K562 (cell line): Measurements from ENCODE around the gene PALLD. TPM values are rescaled to one million over a fixed set of nuclear protein-coding genes. Genes with fewer than 3 reads are reported as not detected.
A peak's percentile ranks its signal among the peaks of the same experiment; 100 is the strongest.

ENCODE experiments used
- ATAC-seq: fragments of 200-7000 bp; cut with Tn5 transposase; 3 replicates; pipeline ENCODE4 v1.9.1; 2020; ENCODE audit warnings: moderate library complexity
- BruUV-seq: library from RNA; stranded (reverse); fragments of 400-500 nt; replicated peaks from 2 replicates; lab custom pipeline; 2021; lab: Mats Ljungman, UMichigan
- CTCF ChIA-PET: fragments of 300-600 bp; formaldehyde crosslinking; extraction: SDS; loops from one replicate; lab custom pipeline; 2021; ENCODE audit warnings: low intra/inter-chr PET ratio; lab: Yijun Ruan, JAX
- POLR2A ChIA-PET: fragments of 300-600, 350-650 bp; sonication (Branson Sonifier 250); formaldehyde crosslinking; extraction: SDS; loops from one replicate; lab custom pipeline; 2021; ENCODE audit warnings: antibody characterized with exemption, inconsistent platforms; lab: Yijun Ruan, JAX
- DNase-seq, 4 experiments: peaks; one replicate each; pipeline versions ENCODE4 v3.0.0 to v3.0.0-alpha.2; 2011 to 2018; ENCODE audit warnings: low spot score in 3 of 4, mixed read lengths in 3 of 4; ENCODE audit errors: extremely low read depth in 1 of 4
- FAIRE-seq: peaks from 2 replicates; lab custom pipeline; 2011; peaks lifted over from hg19 to GRCh38; lab: Jason Lieb, UNC
- H2AFZ ChIP-seq: 2 replicates; pipeline ENCODE4 v1.6.0; 2011; ENCODE audit warnings: low read depth, low read length, control low read depth, inconsistent platforms
- H3K27ac ChIP-seq: fragments of 200-600 bp; 3 replicates; pipeline ENCODE4 v1.8.0; 2011; ENCODE audit warnings: low read depth, mild to moderate bottlenecking, control low read depth, inconsistent platforms, low read length, moderate library complexity, mixed read lengths; ENCODE audit errors: extremely low read depth
- H3K27me3 ChIP-seq, 2 experiments: fragments of 300-600 bp in 1 of 2; 2 replicates in 1 of 2; 3 replicates in 1 of 2; pipeline versions ENCODE4 v1.6.0 to v1.8.0; 2011; ENCODE audit warnings: inconsistent platforms in 2 of 2, low read length in 2 of 2, mild to moderate bottlenecking in 1 of 2, mixed read lengths in 1 of 2, moderate library complexity in 1 of 2; ENCODE audit not compliant: control insufficient read depth in 2 of 2, insufficient read depth in 2 of 2
- H3K36me3 ChIP-seq: fragments of 300-600 bp; 3 replicates; pipeline ENCODE4 v1.8.0; 2011; ENCODE audit warnings: mild to moderate bottlenecking, low read length, inconsistent platforms; ENCODE audit not compliant: control insufficient read depth, insufficient read depth
- H3K4me1 ChIP-seq, 2 experiments: fragments of 200-600 bp in 1 of 2; replicated peaks in 1 of 2; 2 replicates in 1 of 2; 3 replicates in 1 of 2; pipeline versions ENCODE4 v1.5.1 to v1.8.0; 2011; ENCODE audit warnings: inconsistent platforms in 2 of 2, low read length in 2 of 2, mild to moderate bottlenecking in 1 of 2, mixed read lengths in 1 of 2, moderate library complexity in 1 of 2; ENCODE audit not compliant: control insufficient read depth in 2 of 2, insufficient read depth in 2 of 2
- H3K4me2 ChIP-seq: 2 replicates; pipeline ENCODE4 v1.6.1; 2011; ENCODE audit warnings: low read length, control low read depth, inconsistent platforms, mixed read lengths; ENCODE audit not compliant: insufficient read depth
- H3K4me3 ChIP-seq: fragments of 200-600 bp; sonication (generic), shearing (Covaris generic); 2 replicates; pipeline ENCODE4 v1.5.1; 2016; ENCODE audit warnings: control low read depth, inconsistent platforms
- H3K79me2 ChIP-seq: fragments of 200-600 bp; 3 replicates; pipeline ENCODE4 v1.8.0; 2011; ENCODE audit warnings: low read length, inconsistent platforms; ENCODE audit not compliant: control insufficient read depth, insufficient read depth
- H3K9ac ChIP-seq, 2 experiments: 2 replicates each; pipeline versions ENCODE4 v1.6.0 to v1.6.1; 2011; ENCODE audit warnings: low read depth in 2 of 2, low read length in 2 of 2, control low read depth in 1 of 2, inconsistent platforms in 1 of 2, mild to moderate bottlenecking in 1 of 2, mixed read lengths in 1 of 2; ENCODE audit not compliant: insufficient read depth in 1 of 2
- H3K9me1 ChIP-seq: one replicate; pipeline ENCODE4 v1.6.0; 2011; ENCODE audit warnings: inconsistent platforms, mild to moderate bottlenecking, low read length, moderate library complexity; ENCODE audit not compliant: control insufficient read depth, insufficient read depth
- H3K9me3 ChIP-seq: replicated peaks from 2 replicates; pipeline ENCODE4 v1.5.1; 2011; ENCODE audit warnings: low read depth, low read length, inconsistent platforms; ENCODE audit not compliant: control insufficient read depth, insufficient read depth
- H4K20me1 ChIP-seq: replicated peaks from 2 replicates; pipeline ENCODE4 v1.6.1; 2011; ENCODE audit warnings: low read length, inconsistent platforms, mixed read lengths; ENCODE audit not compliant: control insufficient read depth, insufficient read depth
- ATF3 ChIP-seq, 2 experiments: fragments of 450-650 bp in 1 of 2; sonication (generic) in 1 of 2; formaldehyde crosslinking in 1 of 2; IDR thresholded peaks in 1 of 2; conservative IDR thresholded peaks in 1 of 2; 2 replicates each; pipeline versions ENCODE4 v1.6.1 to v1.8.1; 2016 to 2023; ENCODE audit warnings: mild to moderate bottlenecking in 2 of 2, moderate library complexity in 2 of 2, inconsistent platforms in 1 of 2, missing genetic modification reagents in 1 of 2
- ATF4 ChIP-seq: fragments of 450-650 bp; formaldehyde crosslinking; IDR thresholded peaks from 2 replicates; pipeline ENCODE4 v1.4.0; 2022; ENCODE audit warnings: mild to moderate bottlenecking, moderate library complexity
- BDP1 ChIP-seq: IDR thresholded peaks from 3 replicates; pipeline ENCODE4 v1.6.1; 2011; ENCODE audit not compliant: insufficient read length, insufficient read depth
- BHLHE40 ChIP-seq: IDR thresholded peaks from 2 replicates; pipeline ENCODE4 v1.6.1; 2011; ENCODE audit warnings: low read length, improper control_type of control experiment
- CEBPB ChIP-seq: fragments of 450-650 bp; IDR thresholded peaks from 2 replicates; pipeline ENCODE4 v1.6.1; 2016; ENCODE audit warnings: missing genetic modification characterization, missing compliant biosample characterization
- CEBPG ChIP-seq, 3 experiments: fragments of 200-800 bp in 1 of 3; sonication (Bioruptor generic) in 1 of 3; sonication (generic) in 1 of 3; formaldehyde crosslinking in 1 of 3; IDR thresholded peaks in 2 of 3; conservative IDR thresholded peaks in 1 of 3; 2 replicates each; pipeline versions ENCODE4 v1.6.1 to v1.8.0; 2016 to 2022; ENCODE audit warnings: missing compliant biosample characterization in 2 of 3, missing genetic modification characterization in 2 of 3, mild to moderate bottlenecking in 1 of 3, missing genetic modification reagents in 1 of 3
- CUX1 ChIP-seq: fragments of 200-800 bp; sonication (Bioruptor generic); IDR thresholded peaks from 2 replicates; pipeline ENCODE4 v1.6.1; 2016; ENCODE audit warnings: missing genetic modification characterization, missing compliant biosample characterization
- ESRRA ChIP-seq: fragments of 450-650 bp; IDR thresholded peaks from 2 replicates; pipeline ENCODE4 v1.6.1; 2014; ENCODE audit warnings: low read depth, mild to moderate bottlenecking, moderate library complexity, borderline replicate concordance
- SETDB1 ChIP-seq: IDR thresholded peaks from one replicate; pipeline ENCODE4 v1.6.1; 2012; ENCODE audit warnings: low read length, control low read depth, inconsistent platforms
- TRIM24 ChIP-seq, 2 experiments: fragments of 450-650 bp; IDR thresholded peaks; 2 replicates each; pipeline ENCODE4 v1.6.1; 2016
- ZNF766 ChIP-seq: fragments of 200-800 bp; sonication (Bioruptor generic); conservative IDR thresholded peaks from 2 replicates; pipeline ENCODE4 v1.6.1; 2016; ENCODE audit warnings: missing genetic modification characterization, missing compliant biosample characterization
- WGBS: fragments of 100-300 bp; shearing (Covaris generic); methylation state at CpG from one replicate; pipeline ENCODE4 v1.1.6; 2016; ENCODE audit warnings: low coverage, mixed read lengths; ENCODE audit not compliant: insufficient coverage; ENCODE audit errors: missing lambda C conversion rate; 5-methylcytosine and 5-hydroxymethylcytosine counted together
- in situ Hi-C: fragments of 300-500 bp; cut with MboI; formaldehyde crosslinking; loops from 4 replicates; pipeline ENCODE4 v1.15.0; 2018; ENCODE audit warnings: inconsistent platforms, mixed read lengths
- intact Hi-C: fragments of 100-400 bp; cut with micrococcal nuclease; formaldehyde crosslinking; loops from 2 replicates; pipeline ENCODE4 v1.14.2; 2022
- polyA plus RNA-seq, 8 experiments: library from polyadenylated mRNA; depleted of rRNA in 4 of 8; stranded (reverse) in 5 of 8; unstranded in 3 of 8; fragments of >200 nt; fragmentation: Nextera tagmentation in 2 of 8; fragmentation: Illumina TruSeq in 1 of 8; extraction: Ambion mirVana in 2 of 8; extraction: Trizol in 1 of 8; gene quantifications; 2 replicates each; pipeline versions ENCODE4 v1.2.1 to v1.2.3, GENCODE V29; 2011 to 2014; ENCODE audit warnings: inconsistent platforms in 1 of 8, missing spikeins in 1 of 8
- total RNA-seq, 7 experiments: library from RNA; depleted of rRNA in 6 of 7; stranded (reverse); fragments of >200 nt in 6 of 7; fragmentation: Illumina TruSeq in 2 of 7; extraction: Trizol in 2 of 7; gene quantifications; 2 replicates each; pipeline versions ENCODE4 v1.2.1 to v1.2.3, GENCODE V29; 2011 to 2021; ENCODE audit warnings: low replicate concordance in 1 of 7

PALLD gene
- total and polyA plus RNA-seq, 9 of the 15 experiments (the other 6 are each of a cell fraction or from before 2014, with no cell fraction given): 0.01 to 0.35 (median 0.06) TPM; not detected in 3

- TF ChIP-seq CUX1: no peak
Measured at GRCh38 chr4:168490711-168491110, 6.1 kb upstream of the PALLD start (continued).

- Histone ChIP-seq H3K4me1 (peaks cover 0 to 3% of the 10 kb centered on the region in 2 experiments; a peak in 2 of 5 replicates), H3K4me3 (no peak overlapping the region), H3K9me1 (no peaks in the 10 kb centered on the region), H4K20me1 (no peaks in the 10 kb centered on the region), H3K79me2 (no peaks in the 10 kb centered on the region), H3K27ac (no peak overlapping the region), H3K27me3 (no peaks in the 10 kb centered on the region), H3K4me2 (no peak overlapping the region), H2AFZ (no peak overlapping the region), H3K9me3 (no peaks in the 10 kb centered on the region), H3K36me3 (no peaks in the 10 kb centered on the region), H3K9ac (no peak overlapping the region)
- no peak for FAIRE-seq
- CTCF ChIA-PET: no interaction called here
- POLR2A ChIA-PET: no interaction called here
- in situ Hi-C loops: no loop called here
- intact Hi-C loops: no loop called here
- no peak for ATAC-seq
- no peak for DNase-seq
- BruUV-seq: no TSS peak
- WGBS: 4% methylated on average over 2 of the region's 2 CpGs
- TF ChIP-seq BDP1 (no peak), CEBPG (CRISPR knock-in tag; IDR thresholded peaks at IDR 0.05) (no peak), CEBPG (tag; conservative IDR thresholded peaks at IDR 0.05 in 1 of 2, IDR thresholded peaks at IDR 0.05 in 1 of 2) (peak; percentile 78 to 88), SETDB1 (no peak), ATF3 (IDR thresholded peaks at IDR 0.05) (peak; percentile 52), ATF3 (CRISPR knock-in tag; conservative IDR thresholded peaks at IDR 0.05) (no peak), CEBPB (tag) (peak; percentile 52), ATF4 (peak; percentile 50; the same call in 1 of the 2 replicates), ZNF766 (no peak), BHLHE40 (no peak), TRIM24 (IDR thresholded peaks at IDR 0.05) (peak; percentile 30 to 68; a peak in 2 of 4 replicates), ESRRA (no peak)
Measured at GRCh38 chr4:168491563-168491962, 5.3 kb upstream of the PALLD start.
